Measurements from ENCODE around the gene RAD51B. TPM values are rescaled to one million over a fixed set of nuclear protein-coding genes. Genes with fewer than 3 reads are reported as not detected.

The RAD51B gene
- total and polyA plus RNA-seq, 3 donors from 2014 or later = 5.5 to 22.5 (median 19.1) TPM

DNA sequence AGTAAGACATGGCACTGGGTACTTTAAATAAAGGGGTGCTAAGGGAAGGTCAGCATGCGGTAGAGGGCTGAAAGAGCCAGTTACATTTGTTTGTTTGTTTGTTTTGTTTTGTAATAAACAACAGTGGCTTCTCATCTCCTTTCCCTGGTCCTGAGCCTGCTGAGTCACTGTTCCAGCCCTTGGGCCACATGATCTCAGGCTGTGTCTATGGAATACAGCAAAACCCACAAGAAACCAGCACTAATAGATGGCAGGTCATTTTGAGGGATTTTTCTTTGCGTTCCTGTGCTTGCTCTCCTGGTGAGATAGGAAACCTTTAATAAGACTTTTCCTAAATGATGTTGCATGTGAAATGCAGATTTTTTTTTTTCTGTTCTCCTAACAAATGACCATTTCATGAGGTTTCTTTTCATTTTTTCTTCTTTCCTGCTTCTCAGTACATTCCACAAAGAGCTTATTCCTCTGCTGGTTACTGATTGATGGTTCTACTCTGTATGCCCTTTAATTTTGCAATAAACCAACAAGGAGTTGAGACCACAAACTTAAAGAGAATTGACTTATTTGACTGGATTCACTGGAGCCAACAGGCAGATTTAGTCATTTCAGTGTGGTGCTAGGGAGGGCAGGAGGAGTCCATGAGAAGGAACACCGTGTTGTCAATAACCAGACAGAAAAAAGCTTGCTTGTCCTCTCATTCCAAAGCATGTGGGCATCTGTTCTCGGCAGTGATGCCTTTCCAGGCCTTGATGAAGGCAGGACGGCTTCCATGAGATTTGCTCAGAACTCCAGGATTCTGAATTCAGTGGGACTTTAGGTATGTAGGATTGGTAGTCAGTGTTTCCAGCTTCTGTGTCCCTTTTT lies 459.2 kb downstream of the RAD51B start:
- Histone ChIP-seq H3K9me3 (no peaks in the 10 kb centered on the region), H3K27ac (no peak overlapping the region), H3K4me3 (no peak overlapping the region), H3K4me1 (peaks cover 16% of the 10 kb centered on the region), H3K27me3 (no peaks in the 10 kb centered on the region), H3K36me3 (ENCODE audit: low read depth, missing control alignments) (no peaks in the 10 kb centered on the region)
- DNase-seq = no peak
- intact Hi-C loops (cut with DNase I; ENCODE audit: low total_unique reads) = no loop called here
- TF ChIP-seq, protein P1, sequence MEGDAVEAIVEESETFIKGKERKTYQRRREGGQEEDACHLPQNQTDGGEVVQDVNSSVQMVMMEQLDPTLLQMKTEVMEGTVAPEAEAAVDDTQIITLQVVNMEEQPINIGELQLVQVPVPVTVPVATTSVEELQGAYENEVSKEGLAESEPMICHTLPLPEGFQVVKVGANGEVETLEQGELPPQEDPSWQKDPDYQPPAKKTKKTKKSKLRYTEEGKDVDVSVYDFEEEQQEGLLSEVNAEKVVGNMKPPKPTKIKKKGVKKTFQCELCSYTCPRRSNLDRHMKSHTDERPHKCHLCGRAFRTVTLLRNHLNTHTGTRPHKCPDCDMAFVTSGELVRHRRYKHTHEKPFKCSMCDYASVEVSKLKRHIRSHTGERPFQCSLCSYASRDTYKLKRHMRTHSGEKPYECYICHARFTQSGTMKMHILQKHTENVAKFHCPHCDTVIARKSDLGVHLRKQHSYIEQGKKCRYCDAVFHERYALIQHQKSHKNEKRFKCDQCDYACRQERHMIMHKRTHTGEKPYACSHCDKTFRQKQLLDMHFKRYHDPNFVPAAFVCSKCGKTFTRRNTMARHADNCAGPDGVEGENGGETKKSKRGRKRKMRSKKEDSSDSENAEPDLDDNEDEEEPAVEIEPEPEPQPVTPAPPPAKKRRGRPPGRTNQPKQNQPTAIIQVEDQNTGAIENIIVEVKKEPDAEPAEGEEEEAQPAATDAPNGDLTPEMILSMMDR (IDR thresholded peaks at IDR 0.05) = no peak
- no peak for TF ChIP-seq POLR2A (IDR thresholded peaks at IDR 0.05)
- WGBS, 2 donors = 79 to 80% methylated on average over 5 of the region's 5 CpGs

DNA sequence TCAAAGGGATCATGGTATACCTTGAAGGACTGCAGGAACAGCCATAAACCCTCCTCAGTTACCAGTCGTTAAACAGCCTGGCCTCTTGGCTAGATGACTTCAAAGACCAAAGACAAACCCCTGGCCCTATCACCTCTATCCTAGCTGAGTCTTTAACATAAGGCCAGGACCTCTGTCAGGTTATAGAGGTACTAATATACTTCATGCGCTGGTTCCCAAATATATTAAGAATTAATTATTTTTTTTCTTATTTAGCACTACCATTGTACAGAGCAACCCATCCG lies 459.8 kb downstream of the RAD51B start:
- DNase-seq = no peak
- Histone ChIP-seq H3K4me3 (no peak overlapping the region), H3K4me1 (peaks cover 21% of the 10 kb centered on the region), H3K36me3 (ENCODE audit: low read depth, missing control alignments) (no peaks in the 10 kb centered on the region), H3K9me3 (no peaks in the 10 kb centered on the region), H3K27me3 (no peaks in the 10 kb centered on the region), H3K27ac (no peak overlapping the region)
- intact Hi-C loops (cut with DNase I; ENCODE audit: low total_unique reads) = no loop called here
- WGBS, 2 donors = 85 to 89% methylated on average over 3 of the region's 3 CpGs
- TF ChIP-seq, protein P1 (IDR thresholded peaks at IDR 0.05) = no peak
- no peak for TF ChIP-seq POLR2A (IDR thresholded peaks at IDR 0.05)

DNA sequence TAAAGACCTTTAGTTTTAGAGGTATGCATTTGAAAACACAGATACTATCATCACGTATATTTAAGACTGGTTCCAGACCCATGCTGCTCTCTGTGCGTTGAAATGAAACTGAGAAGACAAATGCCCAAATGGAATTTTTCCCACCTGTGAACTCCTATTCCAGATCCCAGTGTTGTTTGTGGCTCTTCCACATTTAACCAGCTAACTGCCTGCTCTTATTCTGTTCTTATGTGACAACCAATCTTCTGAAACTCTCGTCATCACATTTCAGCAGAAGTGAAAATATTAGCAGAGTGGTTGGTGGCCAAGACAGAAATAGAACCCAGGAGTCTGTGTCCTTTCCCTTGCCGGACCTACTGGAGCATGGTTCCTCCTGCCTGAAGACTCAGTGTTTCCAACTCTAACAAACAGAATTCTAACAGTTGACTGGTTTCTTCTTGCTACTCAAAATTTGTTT lies 460.2 kb downstream of the RAD51B start:
- Histone ChIP-seq H3K36me3 (ENCODE audit: low read depth, missing control alignments) (no peaks in the 10 kb centered on the region), H3K4me1 (peaks cover 26% of the 10 kb centered on the region), H3K27ac (no peak overlapping the region), H3K27me3 (no peaks in the 10 kb centered on the region), H3K4me3 (no peak overlapping the region), H3K9me3 (no peaks in the 10 kb centered on the region)
- WGBS, 2 donors = 83 to 89% methylated on average over 4 of the region's 4 CpGs
- TF ChIP-seq, protein P1 (IDR thresholded peaks at IDR 0.05) = no peak
- no peak for TF ChIP-seq POLR2A (IDR thresholded peaks at IDR 0.05)
- no peak for DNase-seq
- intact Hi-C loops (cut with DNase I; ENCODE audit: low total_unique reads) = no loop called here

DNA sequence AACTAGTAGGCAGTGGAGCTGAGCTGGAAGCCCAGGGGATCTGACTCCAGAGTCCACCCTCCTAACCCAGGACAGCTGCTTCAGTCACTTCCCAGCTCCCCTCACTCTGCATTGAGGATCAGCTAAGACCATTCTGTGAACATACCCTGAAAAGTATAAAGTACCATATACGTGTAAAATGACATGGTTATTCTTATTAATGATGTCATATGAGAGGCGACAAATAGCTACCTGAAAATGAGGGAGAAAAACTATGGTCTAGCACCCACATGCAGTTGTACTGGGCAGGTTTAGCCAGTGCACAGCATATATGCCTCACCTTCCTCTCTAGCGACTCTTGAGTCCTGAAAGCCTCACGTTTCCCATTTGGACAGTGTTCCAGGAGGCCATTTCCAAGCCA lies 461.9 kb downstream of the RAD51B start:
- 92 to 96% methylated on average over 4 of the region's 4 CpGs for WGBS, 2 donors
- TF ChIP-seq, protein P1 (IDR thresholded peaks at IDR 0.05) = no peak
- TF ChIP-seq POLR2A (IDR thresholded peaks at IDR 0.05) = no peak
- no peak for DNase-seq
- Histone ChIP-seq H3K4me3 (no peak overlapping the region), H3K4me1 (peaks cover 39% of the 10 kb centered on the region), H3K27ac (no peak overlapping the region), H3K36me3 (ENCODE audit: low read depth, missing control alignments) (no peaks in the 10 kb centered on the region), H3K27me3 (no peaks in the 10 kb centered on the region), H3K9me3 (no peaks in the 10 kb centered on the region)
- intact Hi-C loops (cut with DNase I; ENCODE audit: low total_unique reads) = no loop called here
